DOHH2 (cell line): ENCODE data around the gene FCN2.

Experiments used
- H3F3A ChIP-seq: fragments of 200-600 bp; sonication (generic), shearing (Covaris generic); 2 replicates; pipeline ENCODE4 v1.6.0; 2016; ENCODE audit warnings: antibody characterized with exemption, mild to moderate bottlenecking; ENCODE audit not compliant: control insufficient read depth, insufficient read depth
- H3K27ac ChIP-seq: fragments of 200-600 bp; sonication (generic); 2 replicates; pipeline ENCODE4 v1.5.1; 2014; ENCODE audit warnings: low read depth, mild to moderate bottlenecking, low read length, moderate library complexity
- H3K27me3 ChIP-seq: fragments of 200-600 bp; sonication (generic); 2 replicates; pipeline ENCODE4 v1.6.1; 2014; ENCODE audit warnings: mild to moderate bottlenecking, low read length, mixed read lengths; ENCODE audit not compliant: control insufficient read depth
- H3K36me3 ChIP-seq: fragments of 200-600 bp; sonication (generic); 2 replicates; pipeline ENCODE4 v1.6.1; 2014; ENCODE audit warnings: mild to moderate bottlenecking, low read length, moderate library complexity, mixed read lengths; ENCODE audit not compliant: control insufficient read depth
- H3K4me1 ChIP-seq: fragments of 200-600 bp; sonication (generic); 2 replicates; pipeline ENCODE4 v1.6.1; 2014; ENCODE audit warnings: mild to moderate bottlenecking, low read length, mixed read lengths; ENCODE audit not compliant: control insufficient read depth
- H3K4me2 ChIP-seq: fragments of 200-600 bp; sonication (generic); 2 replicates; pipeline ENCODE4 v1.6.0; 2014; ENCODE audit warnings: mild to moderate bottlenecking, low read length, moderate library complexity
- H3K4me3 ChIP-seq: fragments of 200-600 bp; sonication (generic); 2 replicates; pipeline ENCODE4 v1.5.1; 2014; ENCODE audit warnings: mild to moderate bottlenecking, low read length, mixed read lengths
- H3K79me2 ChIP-seq: fragments of 200-600 bp; sonication (generic); 2 replicates; pipeline ENCODE4 v1.6.1; 2014; ENCODE audit warnings: mild to moderate bottlenecking, low read length, mixed read lengths; ENCODE audit not compliant: control insufficient read depth
- H3K9me2 ChIP-seq: fragments of 200-600 bp; sonication (generic); replicated peaks from 2 replicates; pipeline ENCODE4 v1.6.1; 2014; ENCODE audit warnings: mild to moderate bottlenecking, low read length, mixed read lengths; ENCODE audit not compliant: control insufficient read depth
- H3K9me3 ChIP-seq: fragments of 200-600 bp; sonication (generic); 2 replicates; pipeline ENCODE4 v1.6.1; 2014; ENCODE audit warnings: antibody characterized with exemption, low read length, mixed read lengths; ENCODE audit not compliant: control insufficient read depth, insufficient read depth
- H4K20me1 ChIP-seq: fragments of 200-600 bp; sonication (generic); 2 replicates; pipeline ENCODE4 v1.6.0; 2014; ENCODE audit warnings: low read depth, mild to moderate bottlenecking, antibody characterized with exemption, low read length, moderate library complexity; ENCODE audit not compliant: control insufficient read depth, insufficient read depth
- EZH2phosphoT487 ChIP-seq: fragments of 200-600 bp; sonication (generic); IDR thresholded peaks from 2 replicates; pipeline ENCODE4 v1.6.1; 2017; ENCODE audit warnings: borderline replicate concordance, mild to moderate bottlenecking, antibody characterized with exemption, low read length, moderate library complexity, mixed read lengths
- TF ChIP-seq, protein P1 (sequence below): fragments of 200-600 bp; sonication (generic); IDR thresholded peaks from one replicate; pipeline ENCODE4 v1.5.1; 2014; ENCODE audit warnings: antibody characterized with exemption, mild to moderate bottlenecking, low read depth, low read length; ENCODE audit not compliant: poor library complexity, severe bottlenecking

Gene FCN2

DNA sequence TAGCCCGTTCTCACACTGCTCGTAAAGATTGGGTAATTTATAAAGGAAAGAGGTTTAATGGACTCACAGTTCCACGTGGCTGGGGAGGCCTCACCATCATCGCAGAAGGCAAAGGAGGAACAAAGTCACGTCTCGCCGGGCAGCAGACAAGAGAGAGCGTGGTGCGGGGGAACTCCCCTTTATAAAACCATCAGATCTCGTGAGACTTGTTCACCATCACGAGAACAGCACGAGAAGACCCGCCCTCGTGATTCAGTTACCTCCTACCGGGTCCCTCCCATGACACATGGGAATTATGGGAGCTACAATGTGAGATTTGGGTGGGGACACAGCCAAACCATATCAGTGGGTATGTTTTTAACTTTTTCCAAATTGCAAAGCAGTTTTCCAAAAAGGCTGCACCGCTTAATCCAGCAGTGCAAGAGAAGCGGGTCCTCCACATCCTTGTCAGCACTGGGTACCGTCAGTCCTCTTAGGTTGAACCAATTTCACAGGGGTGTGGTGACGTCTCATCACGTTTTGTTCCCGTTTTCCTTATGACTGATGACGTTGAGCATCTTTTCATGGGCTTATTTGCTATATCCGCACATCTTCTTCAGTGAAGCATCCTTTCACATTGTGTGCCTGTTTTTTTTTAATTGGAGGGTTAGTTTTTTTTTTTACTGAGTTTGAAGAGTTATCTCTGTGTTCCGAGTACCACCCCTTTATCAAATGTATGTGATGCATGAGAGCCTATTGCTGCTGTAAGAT lies 8.0 kb upstream of the FCN2 start:
- no peak overlapping the region for H3K4me2 ChIP-seq
- no peaks in the 10 kb centered on the region for H3K36me3 ChIP-seq
- H3K4me3 ChIP-seq, result no peak overlapping the region
- H3K9me3 ChIP-seq, result no peaks in the 10 kb centered on the region; the same call in 1 of the 2 replicates
- peaks cover 42% of the 10 kb centered on the region for H3K4me1 ChIP-seq
- H4K20me1 ChIP-seq, result no peaks in the 10 kb centered on the region
- H3F3A ChIP-seq, result no peaks in the 10 kb centered on the region
- no peaks in the 10 kb centered on the region for H3K9me2 ChIP-seq
- H3K27ac ChIP-seq, result no peak overlapping the region
- H3K79me2 ChIP-seq, result no peaks in the 10 kb centered on the region
- no peaks in the 10 kb centered on the region for H3K27me3 ChIP-seq
- TF ChIP-seq, protein P1, sequence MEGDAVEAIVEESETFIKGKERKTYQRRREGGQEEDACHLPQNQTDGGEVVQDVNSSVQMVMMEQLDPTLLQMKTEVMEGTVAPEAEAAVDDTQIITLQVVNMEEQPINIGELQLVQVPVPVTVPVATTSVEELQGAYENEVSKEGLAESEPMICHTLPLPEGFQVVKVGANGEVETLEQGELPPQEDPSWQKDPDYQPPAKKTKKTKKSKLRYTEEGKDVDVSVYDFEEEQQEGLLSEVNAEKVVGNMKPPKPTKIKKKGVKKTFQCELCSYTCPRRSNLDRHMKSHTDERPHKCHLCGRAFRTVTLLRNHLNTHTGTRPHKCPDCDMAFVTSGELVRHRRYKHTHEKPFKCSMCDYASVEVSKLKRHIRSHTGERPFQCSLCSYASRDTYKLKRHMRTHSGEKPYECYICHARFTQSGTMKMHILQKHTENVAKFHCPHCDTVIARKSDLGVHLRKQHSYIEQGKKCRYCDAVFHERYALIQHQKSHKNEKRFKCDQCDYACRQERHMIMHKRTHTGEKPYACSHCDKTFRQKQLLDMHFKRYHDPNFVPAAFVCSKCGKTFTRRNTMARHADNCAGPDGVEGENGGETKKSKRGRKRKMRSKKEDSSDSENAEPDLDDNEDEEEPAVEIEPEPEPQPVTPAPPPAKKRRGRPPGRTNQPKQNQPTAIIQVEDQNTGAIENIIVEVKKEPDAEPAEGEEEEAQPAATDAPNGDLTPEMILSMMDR, result no peak
- TF ChIP-seq EZH2phosphoT487, result no peak

DNA sequence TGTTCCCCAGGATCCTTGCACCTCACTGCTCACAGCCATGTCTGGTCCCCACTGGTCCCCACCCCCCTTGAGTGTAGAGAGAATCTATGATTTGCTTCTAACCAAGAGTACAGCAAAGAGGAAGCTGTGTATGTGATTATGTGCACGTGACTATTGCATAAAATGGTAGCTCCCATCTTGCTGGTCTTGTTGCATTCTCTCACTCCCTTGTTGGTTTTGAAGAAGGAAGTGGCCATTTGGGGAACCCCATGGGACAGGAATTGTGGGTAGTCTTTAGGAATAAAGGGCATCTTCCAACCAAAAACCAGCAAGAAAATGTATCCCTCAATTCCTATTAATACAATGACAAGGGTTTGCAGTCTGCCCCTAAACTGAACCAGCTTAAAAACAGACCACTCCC lies 5.2 kb upstream of the FCN2 start:
- TF ChIP-seq EZH2phosphoT487, result no peak
- TF ChIP-seq, protein P1, result no peak
- H3K4me3 ChIP-seq, result no peak overlapping the region
- no peaks in the 10 kb centered on the region for H3F3A ChIP-seq
- no peaks in the 10 kb centered on the region; the same call in 1 of the 2 replicates for H3K9me3 ChIP-seq
- peak overlapping the region; percentile 16; the same call in 1 of the 2 replicates for H3K4me2 ChIP-seq
- peaks cover 15% of the 10 kb centered on the region for H3K4me1 ChIP-seq
- H3K27me3 ChIP-seq, result no peaks in the 10 kb centered on the region
- H3K36me3 ChIP-seq, result no peaks in the 10 kb centered on the region
- no peaks in the 10 kb centered on the region for H4K20me1 ChIP-seq
- H3K27ac ChIP-seq, result no peak overlapping the region
- H3K9me2 ChIP-seq, result no peaks in the 10 kb centered on the region
- no peaks in the 10 kb centered on the region for H3K79me2 ChIP-seq

DNA sequence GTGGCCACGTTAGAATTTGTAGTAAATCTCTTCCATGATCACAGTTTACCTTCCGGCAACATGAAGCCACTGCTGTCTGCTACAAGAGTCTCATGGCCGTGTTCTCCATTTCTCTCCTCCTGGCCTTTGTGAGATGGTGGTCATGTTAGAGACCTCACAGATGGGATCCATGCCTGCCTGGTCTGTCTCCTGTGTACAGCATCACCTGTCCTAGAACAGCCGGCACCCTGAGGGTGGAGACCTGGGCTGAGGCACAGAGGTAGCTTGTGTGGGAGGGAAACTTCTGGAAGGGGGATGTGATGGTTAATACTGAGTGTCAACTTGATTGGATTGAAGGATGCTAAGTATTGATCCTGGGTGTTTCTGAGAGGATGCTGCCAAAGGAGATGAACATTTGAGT lies 3.1 kb upstream of the FCN2 start:
- TF ChIP-seq, protein P1, result no peak
- TF ChIP-seq EZH2phosphoT487, result no peak

More for the DNA sequence above, 3.1 kb upstream of the FCN2 start:
- H3K79me2 ChIP-seq, result no peaks in the 10 kb centered on the region
- H3K4me2 ChIP-seq, result no peak overlapping the region
- H3K27ac ChIP-seq, result no peak overlapping the region
- H3K4me1 ChIP-seq, result peaks cover 13% of the 10 kb centered on the region
- no peaks in the 10 kb centered on the region for H3F3A ChIP-seq
- H3K4me3 ChIP-seq, result no peak overlapping the region
- no peaks in the 10 kb centered on the region for H4K20me1 ChIP-seq
- no peaks in the 10 kb centered on the region for H3K27me3 ChIP-seq
- no peaks in the 10 kb centered on the region for H3K9me2 ChIP-seq
- no peaks in the 10 kb centered on the region; the same call in 1 of the 2 replicates for H3K9me3 ChIP-seq
- no peaks in the 10 kb centered on the region for H3K36me3 ChIP-seq
